ENCODE data around the gene LRRC9. TPM values are rescaled to one million over a fixed set of nuclear protein-coding genes. Genes with fewer than 3 reads are reported as not detected.

LRRC9 gene
- total RNA-seq, 1 donor from 2014 or later = not detected

DNA sequence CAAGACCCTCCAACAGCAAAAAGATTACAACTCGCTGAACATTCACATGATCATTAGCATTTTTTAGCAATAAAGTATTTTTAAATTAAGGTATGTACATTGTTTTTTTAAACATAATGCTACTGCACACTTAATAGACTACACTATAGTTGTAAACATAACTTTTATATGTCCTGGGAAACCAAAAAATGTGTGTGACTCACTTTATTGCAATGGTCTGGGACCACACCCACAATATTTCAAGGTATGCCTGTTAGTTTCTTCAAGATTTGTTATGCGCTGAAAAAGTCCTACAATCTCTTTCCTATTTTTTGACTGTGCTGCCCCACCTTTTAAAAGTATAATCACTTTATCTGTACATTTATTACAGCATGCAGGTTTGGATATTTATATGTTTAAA is 141.4 kb downstream of the LRRC9 start:
- H3K4me1 Mint-ChIP-seq = no peaks in the 10 kb centered on the region
- ChIA-PET CTCF (interaction anchor here (1.1 to 2.0 kb wide), 2 partner anchors 120 to 126 kb away, joined by 3 to 4 read pairs; no protein-coding TSS in a partner anchor), POLR2A (no interaction called here)
- DNase-seq (no peak), ATAC-seq (ENCODE audit: low read depth) (no peak)
- no peaks in the 10 kb centered on the region for H3K36me3 Mint-ChIP-seq (ENCODE audit: low read depth)
- intact Hi-C loops (cut with micrococcal nuclease) = no loop called here
- H3K27me3 Mint-ChIP-seq = peaks cover 4% of the 10 kb centered on the region
- TF ChIP-seq, protein P1, sequence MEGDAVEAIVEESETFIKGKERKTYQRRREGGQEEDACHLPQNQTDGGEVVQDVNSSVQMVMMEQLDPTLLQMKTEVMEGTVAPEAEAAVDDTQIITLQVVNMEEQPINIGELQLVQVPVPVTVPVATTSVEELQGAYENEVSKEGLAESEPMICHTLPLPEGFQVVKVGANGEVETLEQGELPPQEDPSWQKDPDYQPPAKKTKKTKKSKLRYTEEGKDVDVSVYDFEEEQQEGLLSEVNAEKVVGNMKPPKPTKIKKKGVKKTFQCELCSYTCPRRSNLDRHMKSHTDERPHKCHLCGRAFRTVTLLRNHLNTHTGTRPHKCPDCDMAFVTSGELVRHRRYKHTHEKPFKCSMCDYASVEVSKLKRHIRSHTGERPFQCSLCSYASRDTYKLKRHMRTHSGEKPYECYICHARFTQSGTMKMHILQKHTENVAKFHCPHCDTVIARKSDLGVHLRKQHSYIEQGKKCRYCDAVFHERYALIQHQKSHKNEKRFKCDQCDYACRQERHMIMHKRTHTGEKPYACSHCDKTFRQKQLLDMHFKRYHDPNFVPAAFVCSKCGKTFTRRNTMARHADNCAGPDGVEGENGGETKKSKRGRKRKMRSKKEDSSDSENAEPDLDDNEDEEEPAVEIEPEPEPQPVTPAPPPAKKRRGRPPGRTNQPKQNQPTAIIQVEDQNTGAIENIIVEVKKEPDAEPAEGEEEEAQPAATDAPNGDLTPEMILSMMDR (IDR thresholded peaks at IDR 0.05) = no peak
- no peak overlapping the region for H3K4me3 Mint-ChIP-seq
- no peaks in the 10 kb centered on the region for H3K9me3 Mint-ChIP-seq
- no peak overlapping the region for H3K27ac Mint-ChIP-seq

DNA sequence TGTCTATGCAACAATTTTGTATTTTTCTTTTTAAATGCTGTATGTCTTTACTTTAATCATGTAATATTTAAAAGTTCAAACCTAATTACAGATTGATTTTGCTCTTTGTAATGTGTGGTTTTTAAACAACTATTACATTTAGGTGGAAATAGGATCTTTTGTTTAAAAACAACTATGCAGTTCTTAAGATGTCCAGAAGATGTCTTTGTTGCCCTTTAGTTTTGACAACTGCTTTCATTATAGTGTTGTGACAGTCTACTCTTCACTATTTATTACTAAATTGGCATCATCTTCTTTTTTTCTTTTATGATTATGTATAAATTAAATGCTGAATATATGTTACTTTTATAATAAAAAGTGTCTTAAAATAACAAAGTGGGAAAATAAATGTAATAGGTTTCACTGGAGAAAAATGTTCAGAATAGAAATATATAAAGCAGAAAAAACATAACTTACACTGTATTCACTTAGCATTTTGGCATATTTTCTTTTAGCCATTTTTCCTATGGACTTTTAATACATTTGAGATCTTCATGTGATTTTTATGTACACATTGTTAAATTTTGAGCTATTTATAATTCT is 144.6 kb downstream of the LRRC9 start:
- ATAC-seq (ENCODE audit: low read depth) = peak; percentile 57
- H3K4me1 Mint-ChIP-seq = no peaks in the 10 kb centered on the region
- POLR2A ChIA-PET = interaction anchor here (1.2 kb wide), 1 partner anchor 184 kb away, joined by 4 read pairs; the partner anchor contains the start of gene PPM1A
- no peak overlapping the region for H3K27ac Mint-ChIP-seq
- H3K9me3 Mint-ChIP-seq = no peaks in the 10 kb centered on the region
- H3K36me3 Mint-ChIP-seq (ENCODE audit: low read depth) = no peaks in the 10 kb centered on the region
- intact Hi-C loops (cut with micrococcal nuclease) = loop anchor here (1.0 to 2.0 kb wide), 6 partner anchors 26 to 494 kb away; partner anchors contain the start of genes DHRS7 and PCNX4
- CTCF ChIA-PET = interaction anchor here (1.5 to 5.5 kb wide), 3 partner anchors 101 to 120 kb away, joined by 3 to 92 read pairs (median 9); partner anchors contain the start of gene DHRS7
- DNase-seq = no peak
- H3K4me3 Mint-ChIP-seq = no peak overlapping the region
- peaks cover 4% of the 10 kb centered on the region for H3K27me3 Mint-ChIP-seq
- TF ChIP-seq, protein P1 (IDR thresholded peaks at IDR 0.05) = peak; percentile 54

DNA sequence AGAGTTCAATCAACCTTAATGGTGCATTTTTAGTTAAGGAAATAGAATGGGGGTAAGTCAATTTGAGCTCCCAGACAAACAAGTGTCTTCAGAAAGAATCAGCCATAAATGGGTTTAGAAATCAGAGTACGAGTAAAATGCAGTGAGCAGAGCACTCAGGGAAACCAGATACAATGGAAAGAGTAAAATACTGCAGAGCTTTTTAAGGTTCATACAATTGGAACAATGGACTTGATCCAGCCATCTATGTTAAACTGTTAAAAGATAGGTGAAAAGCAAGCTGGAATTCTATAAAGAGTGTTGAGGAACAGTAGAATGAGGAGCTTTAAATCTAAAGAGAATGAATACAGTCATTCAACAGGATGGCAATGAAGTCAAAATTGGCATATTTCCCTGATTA is 147.9 kb downstream of the LRRC9 start:
- Mint-ChIP-seq H3K4me3 (no peak overlapping the region), H3K9me3 (no peaks in the 10 kb centered on the region), H3K4me1 (no peaks in the 10 kb centered on the region), H3K36me3 (ENCODE audit: low read depth) (no peaks in the 10 kb centered on the region), H3K27ac (no peak overlapping the region), H3K27me3 (no peaks in the 10 kb centered on the region)
- ATAC-seq (ENCODE audit: low read depth) (no peak), DNase-seq (no peak)
- intact Hi-C loops (cut with micrococcal nuclease) = no loop called here
- TF ChIP-seq, protein P1 (IDR thresholded peaks at IDR 0.05) = no peak
- ChIA-PET CTCF (interaction anchor here (5.5 kb wide), 1 partner anchor 117 kb away, joined by 92 read pairs; no protein-coding TSS in a partner anchor), POLR2A (no interaction called here)

DNA sequence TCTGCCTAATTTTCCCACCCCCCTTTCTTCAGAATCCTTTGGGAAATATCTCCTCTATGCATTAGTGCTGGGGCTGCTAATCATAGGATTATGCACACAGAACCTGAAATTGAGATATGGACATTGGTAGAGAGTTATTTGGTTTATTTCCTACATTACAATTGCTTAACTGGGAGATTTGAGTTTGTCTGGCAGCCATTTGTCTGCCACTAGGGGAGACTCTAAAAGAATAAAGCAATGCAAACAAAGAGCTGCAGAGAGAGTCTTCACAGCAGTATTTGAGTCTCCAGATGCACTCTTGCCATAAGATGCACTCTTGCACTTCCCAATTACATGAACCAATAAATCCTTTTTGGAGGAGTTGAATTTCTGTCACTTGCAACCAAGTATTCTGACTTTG is 159.8 kb downstream of the LRRC9 start:
- DNase-seq = no peak
- Mint-ChIP-seq H3K4me3 (no peak overlapping the region), H3K9me3 (peaks cover 6% of the 10 kb centered on the region), H3K36me3 (ENCODE audit: low read depth) (no peaks in the 10 kb centered on the region), H3K27ac (no peak overlapping the region), H3K27me3 (peaks cover 18% of the 10 kb centered on the region), H3K4me1 (no peaks in the 10 kb centered on the region)
- POLR2A ChIA-PET = no interaction called here
- ATAC-seq (ENCODE audit: low read depth) = no peak
- TF ChIP-seq, protein P1 (IDR thresholded peaks at IDR 0.05) = no peak
- intact Hi-C loops (cut with micrococcal nuclease) = no loop called here
- CTCF ChIA-PET = no interaction called here

DNA sequence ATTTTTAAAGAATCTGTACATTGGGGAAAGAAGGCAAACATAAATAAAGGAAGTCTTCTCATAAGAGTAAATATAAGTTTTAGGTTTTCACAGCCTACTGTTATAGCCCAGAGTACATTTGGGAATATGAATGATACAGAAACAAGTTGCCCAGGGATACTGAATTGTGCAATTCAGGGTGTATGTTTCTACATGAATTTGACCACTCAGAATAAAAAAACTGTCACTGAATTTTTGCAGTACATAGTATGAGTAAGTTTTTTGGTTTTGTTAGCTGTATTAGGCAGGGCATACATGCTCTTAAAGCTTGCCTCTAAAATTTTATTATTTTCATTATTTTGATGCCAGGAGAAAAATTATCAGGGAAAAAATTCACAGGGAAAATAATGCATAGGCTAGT is 165.1 kb downstream of the LRRC9 start:
- Mint-ChIP-seq H3K4me3 (no peak overlapping the region), H3K36me3 (ENCODE audit: low read depth) (no peaks in the 10 kb centered on the region), H3K27me3 (peaks cover 4% of the 10 kb centered on the region), H3K27ac (no peak overlapping the region), H3K4me1 (no peaks in the 10 kb centered on the region), H3K9me3 (no peaks in the 10 kb centered on the region)
- ATAC-seq (ENCODE audit: low read depth) = no peak
- POLR2A ChIA-PET = no interaction called here
- DNase-seq = no peak
- CTCF ChIA-PET = no interaction called here
- intact Hi-C loops (cut with micrococcal nuclease) = no loop called here
- TF ChIP-seq, protein P1 (IDR thresholded peaks at IDR 0.05) = no peak
